GM10266 (cell line): ENCODE data around the gene TOM1L2.

Source experiments
- DNase-seq: peaks from one replicate; pipeline ENCODE4 v3.0.0; 2012; ENCODE audit errors: extremely low spot score
- CTCF ChIP-seq: IDR thresholded peaks from 2 replicates; pipeline ENCODE4 v1.5.1; 2012; ENCODE audit warnings: mild to moderate bottlenecking, low read depth; ENCODE audit not compliant: control insufficient read depth, insufficient read depth; ENCODE audit errors: missing control alignments

Gene TOM1L2

GRCh38 chr17:17899486-17899885, 72.7 kb downstream of the TOM1L2 start:
- DNase-seq, result no peak
- TF ChIP-seq CTCF, result no peak

DNA sequence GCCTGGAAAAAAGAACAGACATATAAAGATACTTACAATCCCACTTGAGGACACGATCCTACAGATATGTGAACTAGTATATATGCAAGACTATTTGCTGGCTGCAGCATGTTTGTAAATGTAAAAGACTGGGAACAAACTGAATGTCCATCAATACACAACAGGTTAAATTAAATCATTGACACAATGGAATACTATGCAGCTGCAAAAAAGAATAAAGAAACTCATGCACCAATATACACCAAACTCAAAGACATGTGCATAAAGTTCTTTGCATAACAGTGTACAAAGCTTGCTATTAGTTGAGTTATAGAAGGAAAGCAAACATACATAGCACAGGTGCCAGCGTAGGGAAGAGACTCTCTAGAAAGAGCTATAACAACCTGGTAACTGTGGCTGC, 73.5 kb downstream of the TOM1L2 start:
- TF ChIP-seq CTCF, result no peak
- DNase-seq, result no peak

- TF ChIP-seq CTCF, result no peak
- DNase-seq, result peak; percentile 35
These were observed 74.8 kb downstream of the TOM1L2 start for GRCh38 chr17:17897442-17897841.

DNA sequence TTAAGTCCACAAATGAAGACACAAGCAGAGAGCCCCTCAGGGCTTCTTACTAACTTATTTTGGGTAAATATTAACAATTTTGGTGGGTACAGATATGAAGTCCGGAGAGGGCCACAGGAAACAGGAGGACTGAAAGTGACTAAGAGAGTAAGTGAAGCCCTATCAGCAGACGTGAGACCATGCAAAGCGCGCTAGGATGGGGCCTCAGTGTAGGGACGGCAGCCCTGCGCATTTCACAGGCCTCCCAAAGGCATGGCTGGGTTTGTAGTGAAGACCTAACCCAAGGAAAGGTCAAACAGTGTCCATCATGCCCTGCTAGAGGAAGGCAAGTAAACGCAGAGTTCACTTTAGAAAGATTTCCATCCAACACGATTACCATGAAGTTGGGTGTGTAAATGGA, 75.5 kb downstream of the TOM1L2 start:
- no peak for TF ChIP-seq CTCF
- DNase-seq, result no peak

DNA sequence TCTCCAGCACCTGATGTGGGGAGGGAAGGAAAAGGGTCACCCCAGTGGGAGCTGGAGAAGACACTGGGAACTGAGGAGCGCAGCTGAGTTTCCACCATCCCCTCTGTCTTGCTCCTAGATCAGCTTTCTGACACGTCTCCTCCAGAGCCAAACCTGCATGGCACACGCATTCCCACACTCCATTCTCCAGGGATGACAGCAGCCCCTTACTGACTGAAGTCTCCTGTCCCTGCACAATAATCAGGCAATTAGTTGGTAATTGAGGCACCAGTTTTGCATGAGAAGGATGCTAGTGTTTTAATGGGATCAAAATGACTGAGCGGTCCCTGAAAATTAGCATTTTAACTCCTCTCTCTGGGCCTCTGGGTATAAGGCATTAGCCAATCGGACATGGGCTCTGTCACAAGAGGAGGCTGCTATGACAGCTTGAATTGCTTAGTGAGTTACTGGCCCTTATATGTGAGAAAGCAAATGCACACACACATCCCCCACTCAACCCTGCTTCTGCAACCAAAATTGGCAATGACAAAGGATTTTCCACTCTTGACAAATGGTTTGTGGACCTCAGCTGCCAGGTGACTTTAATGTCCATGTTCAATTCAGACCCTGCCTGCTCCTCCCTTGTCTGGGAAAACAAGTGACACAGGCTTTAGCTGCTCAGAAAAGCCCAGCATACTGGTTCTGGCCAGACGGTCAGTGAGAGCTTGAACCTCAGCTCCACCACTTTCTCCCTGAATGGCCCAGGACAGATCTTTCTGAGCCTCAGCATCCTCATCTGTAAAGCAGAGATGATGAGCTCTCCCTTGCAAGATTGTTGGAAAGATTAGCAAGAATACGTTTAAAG, 78.2 kb downstream of the TOM1L2 start:
- no peak for TF ChIP-seq CTCF
- no peak for DNase-seq

DNA sequence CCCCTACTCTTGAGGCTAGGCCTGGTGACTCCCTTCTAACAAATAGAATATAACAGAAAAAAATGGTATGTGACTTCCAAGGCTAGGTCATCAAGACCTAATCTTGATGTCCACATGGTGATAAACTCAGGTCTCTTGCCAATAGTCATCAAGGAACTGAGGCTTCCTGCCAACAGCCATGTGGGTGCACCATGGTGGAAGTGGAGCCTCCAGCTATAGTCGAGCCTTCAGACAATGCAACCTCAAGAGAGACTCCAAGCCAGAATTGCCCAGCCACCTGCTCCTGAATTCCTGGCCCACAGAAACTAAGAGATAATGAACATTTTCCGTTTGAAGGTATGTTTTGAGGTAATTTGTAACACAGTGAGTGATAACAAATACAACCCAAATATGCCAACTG, 79.5 kb downstream of the TOM1L2 start:
- no peak for DNase-seq
- TF ChIP-seq CTCF, result no peak

GRCh38 chr17:17892009-17892408, 80.2 kb downstream of the TOM1L2 start:
- no peak for TF ChIP-seq CTCF
- DNase-seq, result no peak
